ENCODE data around the gene SASH1. TPM values are rescaled to one million over a fixed set of nuclear protein-coding genes. Genes with fewer than 3 reads are reported as not detected.

SASH1 gene
- total RNA-seq, 2 donors from 2014 or later: 14.9 to 16.4 TPM

DNA sequence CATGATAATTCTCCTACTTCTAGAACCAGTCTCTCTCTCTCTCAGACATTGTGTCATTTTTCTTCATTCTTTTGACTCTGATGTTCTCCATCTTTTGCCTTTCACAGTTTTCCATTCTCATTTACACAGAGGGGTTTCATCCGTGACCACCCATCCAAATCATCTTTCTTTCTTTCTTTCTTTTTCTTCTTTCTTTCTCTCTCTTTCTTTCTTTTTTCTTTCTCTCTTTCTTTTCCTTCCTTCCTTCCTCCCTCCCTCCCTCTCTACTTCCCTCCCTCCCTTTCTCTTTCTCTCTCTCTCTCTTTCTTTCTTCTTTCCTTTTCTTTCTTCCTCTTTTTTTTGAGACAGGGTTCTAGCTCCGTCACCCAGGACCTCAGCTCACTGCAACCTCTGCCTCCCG is 19.9 kb upstream of the SASH1 start:
- H3K27me3 ChIP-seq: no peaks in the 10 kb centered on the region
- no peaks in the 10 kb centered on the region for H3K9me3 ChIP-seq
- no peak overlapping the region for H3K27ac ChIP-seq
- intact Hi-C loops (cut with DNase I): no loop called here
- no peak overlapping the region for H3K4me3 ChIP-seq
- no peak for DNase-seq
- no peaks in the 10 kb centered on the region for H3K36me3 ChIP-seq
- TF ChIP-seq, protein P1, sequence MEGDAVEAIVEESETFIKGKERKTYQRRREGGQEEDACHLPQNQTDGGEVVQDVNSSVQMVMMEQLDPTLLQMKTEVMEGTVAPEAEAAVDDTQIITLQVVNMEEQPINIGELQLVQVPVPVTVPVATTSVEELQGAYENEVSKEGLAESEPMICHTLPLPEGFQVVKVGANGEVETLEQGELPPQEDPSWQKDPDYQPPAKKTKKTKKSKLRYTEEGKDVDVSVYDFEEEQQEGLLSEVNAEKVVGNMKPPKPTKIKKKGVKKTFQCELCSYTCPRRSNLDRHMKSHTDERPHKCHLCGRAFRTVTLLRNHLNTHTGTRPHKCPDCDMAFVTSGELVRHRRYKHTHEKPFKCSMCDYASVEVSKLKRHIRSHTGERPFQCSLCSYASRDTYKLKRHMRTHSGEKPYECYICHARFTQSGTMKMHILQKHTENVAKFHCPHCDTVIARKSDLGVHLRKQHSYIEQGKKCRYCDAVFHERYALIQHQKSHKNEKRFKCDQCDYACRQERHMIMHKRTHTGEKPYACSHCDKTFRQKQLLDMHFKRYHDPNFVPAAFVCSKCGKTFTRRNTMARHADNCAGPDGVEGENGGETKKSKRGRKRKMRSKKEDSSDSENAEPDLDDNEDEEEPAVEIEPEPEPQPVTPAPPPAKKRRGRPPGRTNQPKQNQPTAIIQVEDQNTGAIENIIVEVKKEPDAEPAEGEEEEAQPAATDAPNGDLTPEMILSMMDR (IDR thresholded peaks at IDR 0.05): no peak
- no peaks in the 10 kb centered on the region for H3K4me1 ChIP-seq
- H3K9ac ChIP-seq (ENCODE audit: low read depth in 2 of 2, low read length in 2 of 2): no peak overlapping the region

- H3K4me3 ChIP-seq: no peak overlapping the region
- intact Hi-C loops (cut with DNase I): no loop called here
- DNase-seq: no peak
- H3K27ac ChIP-seq: no peak overlapping the region
- H3K36me3 ChIP-seq: no peaks in the 10 kb centered on the region
- no peaks in the 10 kb centered on the region for H3K9me3 ChIP-seq
- H3K9ac ChIP-seq (ENCODE audit: low read depth in 2 of 2, low read length in 2 of 2): no peak overlapping the region
- H3K4me1 ChIP-seq: no peaks in the 10 kb centered on the region
- TF ChIP-seq, protein P1 (IDR thresholded peaks at IDR 0.05): no peak
- H3K27me3 ChIP-seq: no peaks in the 10 kb centered on the region
These were observed 19.3 kb upstream of the SASH1 start for GRCh38 chr6:148323344-148323743.

DNA sequence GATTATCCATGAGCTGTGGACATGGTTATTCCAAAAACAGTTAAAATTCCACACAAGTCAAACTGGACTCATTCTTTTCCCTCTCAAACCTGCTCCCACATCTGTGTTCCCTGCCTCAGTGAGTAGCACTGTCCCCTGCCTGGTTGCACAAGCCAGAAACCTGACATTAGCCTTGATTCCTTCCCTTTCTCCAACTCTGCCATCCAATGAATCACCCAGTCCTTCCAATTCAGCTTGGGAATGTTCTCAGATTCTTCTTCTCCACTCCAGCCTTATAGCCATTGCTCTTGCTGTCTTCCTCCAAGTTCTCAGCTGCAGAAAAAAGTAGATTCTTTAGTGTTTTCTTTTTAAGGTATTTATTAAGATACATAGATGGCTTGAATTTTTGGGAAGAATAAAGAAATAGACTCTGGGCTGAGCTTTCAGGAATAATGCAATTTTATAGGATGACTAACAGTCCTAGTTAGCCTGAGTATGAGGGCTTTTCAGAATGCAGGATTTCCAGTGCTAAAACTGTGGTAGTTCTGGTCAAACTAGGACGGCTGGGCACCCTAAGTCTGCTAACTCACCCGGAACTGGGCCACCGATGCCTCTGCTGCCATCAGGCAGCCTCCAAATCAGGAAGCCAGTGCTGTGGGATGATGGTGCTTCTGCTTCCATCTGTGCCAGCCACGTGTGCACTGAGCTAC is 18.2 kb upstream of the SASH1 start:
- no peak for DNase-seq
- TF ChIP-seq, protein P1 (IDR thresholded peaks at IDR 0.05): no peak
- H3K9ac ChIP-seq (ENCODE audit: low read depth in 2 of 2, low read length in 2 of 2): no peak overlapping the region
- no peak overlapping the region for H3K4me3 ChIP-seq
- no peaks in the 10 kb centered on the region for H3K27me3 ChIP-seq
- H3K9me3 ChIP-seq: no peaks in the 10 kb centered on the region
- intact Hi-C loops (cut with DNase I): no loop called here
- H3K36me3 ChIP-seq: no peaks in the 10 kb centered on the region
- no peaks in the 10 kb centered on the region for H3K4me1 ChIP-seq
- H3K27ac ChIP-seq: no peak overlapping the region

DNA sequence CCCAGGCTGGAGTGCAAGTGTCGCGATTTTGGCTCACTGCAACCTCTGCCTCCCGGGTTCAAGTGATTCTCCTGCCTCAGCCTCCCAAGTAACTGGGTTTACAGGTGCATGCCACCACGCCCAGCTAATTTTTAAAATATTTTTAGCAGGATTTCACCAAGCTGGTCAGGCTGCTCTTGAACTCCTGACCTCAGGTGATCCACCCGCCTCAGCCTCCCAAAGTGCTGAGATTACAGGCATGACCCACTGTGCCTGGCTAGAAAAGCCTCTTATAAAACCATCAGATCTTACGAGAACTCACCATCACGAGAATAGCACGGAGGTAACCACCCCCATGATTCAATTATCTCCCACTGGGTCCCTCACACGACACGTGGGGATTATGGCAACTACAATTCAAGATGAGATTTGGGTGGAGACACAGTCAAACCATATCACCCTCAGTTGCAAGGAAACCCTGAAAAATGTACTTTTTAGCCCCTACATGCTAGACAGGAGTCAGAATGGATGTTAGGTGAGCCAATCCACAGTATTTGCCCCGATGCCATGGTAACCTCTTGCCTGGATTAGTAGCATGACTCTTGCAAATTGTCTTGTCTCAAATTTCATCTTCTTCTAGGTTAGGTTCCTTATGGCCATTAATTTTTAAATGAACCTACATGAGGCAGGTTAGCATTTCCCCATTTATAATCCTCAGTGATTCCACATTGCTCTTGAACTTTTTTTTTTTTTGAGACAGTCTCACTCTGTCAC is 17.1 kb upstream of the SASH1 start:
- no peaks in the 10 kb centered on the region for H3K9me3 ChIP-seq
- no peak for DNase-seq
- H3K9ac ChIP-seq (ENCODE audit: low read depth in 2 of 2, low read length in 2 of 2): no peak overlapping the region
- TF ChIP-seq, protein P1 (IDR thresholded peaks at IDR 0.05): no peak
- H3K4me1 ChIP-seq: no peaks in the 10 kb centered on the region
- no peak overlapping the region for H3K4me3 ChIP-seq
- no peaks in the 10 kb centered on the region for H3K27me3 ChIP-seq
- H3K36me3 ChIP-seq: no peaks in the 10 kb centered on the region
- H3K27ac ChIP-seq: no peak overlapping the region
- intact Hi-C loops (cut with DNase I): no loop called here

GRCh38 chr6:148328876-148329555 is 13.6 kb upstream of the SASH1 start:
- no peaks in the 10 kb centered on the region for H3K36me3 ChIP-seq
- no peaks in the 10 kb centered on the region for H3K4me1 ChIP-seq
- H3K9ac ChIP-seq (ENCODE audit: low read depth in 2 of 2, low read length in 2 of 2): no peak overlapping the region
- no peak overlapping the region for H3K4me3 ChIP-seq
- intact Hi-C loops (cut with DNase I): no loop called here
- H3K9me3 ChIP-seq: no peaks in the 10 kb centered on the region
- DNase-seq: no peak
- H3K27me3 ChIP-seq: no peaks in the 10 kb centered on the region
- no peak overlapping the region for H3K27ac ChIP-seq
- TF ChIP-seq, protein P1 (IDR thresholded peaks at IDR 0.05): no peak
